KMS-11 (cell line): Measurements from ENCODE around the gene MTREX.

Experiments used
- H2AFZ ChIP-seq: fragments of 200-600 bp; sonication (generic); 2 replicates; pipeline ENCODE4 v1.6.1; 2016; ENCODE audit warnings: antibody characterized with exemption, mixed run types, low read depth
- H3K27ac ChIP-seq: fragments of 200-600 bp; sonication (generic); 2 replicates; pipeline ENCODE4 v1.6.1; 2016; ENCODE audit warnings: mild to moderate bottlenecking, mixed run types
- H3K27me3 ChIP-seq: fragments of 200-600 bp; sonication (generic); 2 replicates; pipeline ENCODE4 v1.6.1; 2017; ENCODE audit warnings: mild to moderate bottlenecking, low read depth, mixed run types, moderate library complexity; ENCODE audit not compliant: insufficient read depth
- H3K36me3 ChIP-seq: fragments of 200-600 bp; sonication (generic); 2 replicates; pipeline ENCODE4 v1.6.1; 2017; ENCODE audit warnings: mild to moderate bottlenecking, mixed run types; ENCODE audit not compliant: insufficient read depth
- H3K4me1 ChIP-seq: fragments of 200-600 bp; sonication (generic); 2 replicates; pipeline ENCODE4 v1.6.1; 2016; ENCODE audit warnings: mild to moderate bottlenecking, low read depth, mixed run types; ENCODE audit not compliant: poor library complexity, severe bottlenecking
- H3K4me2 ChIP-seq: fragments of 200-600 bp; sonication (generic); 2 replicates; pipeline ENCODE4 v1.7.0; 2016; ENCODE audit warnings: mild to moderate bottlenecking, mixed run types
- H3K4me3 ChIP-seq: fragments of 200-600 bp; sonication (generic); IDR thresholded peaks from 2 replicates; pipeline ENCODE4 v1.6.1; 2017; ENCODE audit warnings: low read depth, low read length, mixed read lengths; ENCODE audit not compliant: insufficient read depth
- H3K79me2 ChIP-seq: fragments of 200-600 bp; sonication (generic); 2 replicates; pipeline ENCODE4 v1.6.1; 2016; ENCODE audit warnings: low read depth, mixed run types; ENCODE audit not compliant: insufficient read depth
- H3K9ac ChIP-seq: fragments of 200-600 bp; sonication (generic); 2 replicates; pipeline ENCODE4 v1.6.1; 2016; ENCODE audit warnings: mild to moderate bottlenecking, mixed run types
- H4K20me1 ChIP-seq: fragments of 200-600 bp; sonication (generic); 2 replicates; pipeline ENCODE4 v1.6.1; 2016; ENCODE audit warnings: mild to moderate bottlenecking, mixed run types; ENCODE audit not compliant: insufficient read depth
- CTCF ChIP-seq: fragments of 200-600 bp; sonication (generic); conservative IDR thresholded peaks from 2 replicates; pipeline ENCODE4 v1.6.1; 2017; ENCODE audit warnings: low read depth, mild to moderate bottlenecking, antibody characterized with exemption, low read length, moderate library complexity, mixed read lengths

MTREX gene

GRCh38 chr5:55416306-55416705, 108.5 kb downstream of the MTREX start:
- no peak overlapping the region for H2AFZ ChIP-seq
- H3K4me3 ChIP-seq: no peak overlapping the region
- no peak for TF ChIP-seq CTCF
- H4K20me1 ChIP-seq: no peaks in the 10 kb centered on the region
- H3K27me3 ChIP-seq: no peaks in the 10 kb centered on the region
- no peak overlapping the region for H3K27ac ChIP-seq
- H3K4me1 ChIP-seq: peaks cover 100% of the 10 kb centered on the region
- peaks cover 20% of the 10 kb centered on the region; the same call in 1 of the 2 replicates for H3K79me2 ChIP-seq
- H3K9ac ChIP-seq: no peak overlapping the region
- H3K4me2 ChIP-seq: peak overlapping the region; percentile 43
- 0 out of 2 replicates have a peak, but pooled peaks cover 5% of the 10 kb centered on the region for H3K36me3 ChIP-seq

DNA sequence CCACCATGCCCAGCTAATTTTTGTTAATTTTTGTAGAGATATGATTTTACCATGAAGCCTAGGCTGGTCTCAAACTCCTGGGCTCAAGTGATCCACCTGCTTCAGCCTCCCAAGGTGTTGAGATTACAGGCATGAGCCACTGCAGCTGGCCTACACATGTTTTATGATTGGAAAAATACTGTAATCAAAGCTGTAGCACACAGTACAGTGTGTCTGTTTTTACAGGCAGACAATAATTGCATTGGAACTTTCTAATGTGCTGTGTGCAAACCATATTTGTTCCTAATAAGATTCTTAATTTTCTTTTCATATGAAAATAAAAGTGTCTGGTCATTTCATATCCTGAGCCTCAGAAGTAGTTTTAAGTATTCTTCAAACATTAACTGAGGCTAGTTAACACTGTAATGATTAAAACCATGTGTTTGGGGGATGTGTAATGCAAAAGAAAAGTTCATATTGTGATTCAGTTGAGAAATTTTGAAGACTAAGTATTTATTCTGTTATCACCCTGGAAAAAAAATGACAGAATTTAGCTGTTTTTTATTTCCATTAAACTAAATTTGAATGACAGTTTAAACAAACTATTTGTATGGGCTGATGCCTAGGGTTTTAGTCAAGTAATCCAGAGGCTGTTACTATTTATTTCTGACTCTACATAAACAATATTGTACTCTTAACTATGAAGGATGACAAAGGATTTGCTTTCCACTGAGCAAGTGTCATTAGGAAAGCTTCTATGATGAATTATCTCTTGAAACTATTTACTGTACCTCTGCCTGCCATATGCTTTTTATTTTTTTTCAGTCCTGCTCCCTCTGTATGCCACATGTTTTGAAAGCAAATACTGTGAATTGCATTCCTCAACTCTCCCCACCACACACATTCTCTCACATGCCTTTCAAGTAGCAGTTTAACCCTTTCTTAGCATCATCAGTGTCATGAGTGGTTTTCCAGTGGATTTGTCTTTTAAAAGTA, 111.5 kb downstream of the MTREX start:
- peaks cover 20% of the 10 kb centered on the region; the same call in 1 of the 2 replicates for H3K79me2 ChIP-seq
- peaks cover 100% of the 10 kb centered on the region for H3K4me1 ChIP-seq
- no peak for TF ChIP-seq CTCF
- H3K27ac ChIP-seq: peak overlapping the region; percentile 84
- H3K36me3 ChIP-seq: 0 out of 2 replicates have a peak, but pooled peaks cover 5% of the 10 kb centered on the region
- peak overlapping the region; percentile 26 for H3K9ac ChIP-seq
- peak overlapping the region; percentile 52 for H3K4me2 ChIP-seq
- H3K4me3 ChIP-seq: no peak overlapping the region
- H4K20me1 ChIP-seq: no peaks in the 10 kb centered on the region
- no peaks in the 10 kb centered on the region for H3K27me3 ChIP-seq
- H2AFZ ChIP-seq: no peak overlapping the region

- H3K9ac ChIP-seq: peak overlapping the region; percentile 26; the same call in 1 of the 2 replicates
These were observed 113.3 kb downstream of the MTREX start for GRCh38 chr5:55421074-55421529.

GRCh38 chr5:55426455-55426854, 118.7 kb downstream of the MTREX start:
- Histone ChIP-seq H4K20me1 (no peaks in the 10 kb centered on the region), H3K4me3 (no peak overlapping the region), H3K4me1 (peaks cover 63% of the 10 kb centered on the region), H3K27ac (no peak overlapping the region), H3K36me3 (peaks cover 5% of the 10 kb centered on the region; the same call in 1 of the 2 replicates), H3K4me2 (peak overlapping the region; percentile 10; the same call in 1 of the 2 replicates), H2AFZ (no peak overlapping the region), H3K79me2 (no peaks in the 10 kb centered on the region; the same call in 1 of the 2 replicates), H3K27me3 (no peaks in the 10 kb centered on the region), H3K9ac (no peak overlapping the region)
- no peak for TF ChIP-seq CTCF

More at GRCh38 chr5:55421074-55421529, 113.3 kb downstream of the MTREX start:
- Histone ChIP-seq H3K27me3 (no peaks in the 10 kb centered on the region), H3K79me2 (peaks cover 10% of the 10 kb centered on the region; the same call in 1 of the 2 replicates), H2AFZ (no peak overlapping the region), H3K4me1 (peaks cover 100% of the 10 kb centered on the region), H3K36me3 (peaks cover 5% of the 10 kb centered on the region; the same call in 1 of the 2 replicates), H4K20me1 (no peaks in the 10 kb centered on the region), H3K4me2 (peak overlapping the region; percentile 52), H3K27ac (peak overlapping the region; percentile 84), H3K4me3 (no peak overlapping the region)
- TF ChIP-seq CTCF: no peak
